Measurements from ENCODE around the gene RPRD2.
"Not testable (repeated sequence)": the region's sequence is repeated elsewhere in the genome, so short reads cannot be mapped to it uniquely, and the experiment has no call there.

RPRD2 gene

GRCh38 chr1:150366416-150367296, 2.7 kb downstream of the RPRD2 start:
- FAIRE-seq (no peak), DNase-seq (ENCODE audit: insufficient read length) (no peak)
- no peak for TF ChIP-seq POLR2AphosphoS5 (IDR thresholded peaks at IDR 0.05; ENCODE audit: low read depth, low read length)
- TF ChIP-seq TAF1 (IDR thresholded peaks at IDR 0.05; ENCODE audit: borderline replicate concordance, low read depth, low read length), result no peak
- TF ChIP-seq POLR2A (IDR thresholded peaks at IDR 0.05; ENCODE audit: low read depth, low read length), result no peak

- TF ChIP-seq POLR2AphosphoS5 (IDR thresholded peaks at IDR 0.05; ENCODE audit: low read depth, low read length), result no peak
- no peak for TF ChIP-seq POLR2A (IDR thresholded peaks at IDR 0.05; ENCODE audit: low read depth, low read length)
- no peak for TF ChIP-seq TAF1 (IDR thresholded peaks at IDR 0.05; ENCODE audit: borderline replicate concordance, low read depth, low read length)
- DNase-seq (ENCODE audit: insufficient read length) (no peak), FAIRE-seq (no peak)
Measured at GRCh38 chr1:150371110-150371509, 7.2 kb downstream of the RPRD2 start.

GRCh38 chr1:150372580-150372979, 8.6 kb downstream of the RPRD2 start:
- TF ChIP-seq POLR2A (IDR thresholded peaks at IDR 0.05; ENCODE audit: low read depth, low read length) (no peak), POLR2AphosphoS5 (IDR thresholded peaks at IDR 0.05; ENCODE audit: low read depth, low read length) (no peak), TAF1 (IDR thresholded peaks at IDR 0.05; ENCODE audit: borderline replicate concordance, low read depth, low read length) (no peak)
- DNase-seq (ENCODE audit: insufficient read length) (no peak), FAIRE-seq (no peak)

GRCh38 chr1:150376110-150376509, 12.2 kb downstream of the RPRD2 start:
- FAIRE-seq (no peak), DNase-seq (ENCODE audit: insufficient read length) (no peak)
- TF ChIP-seq POLR2A (IDR thresholded peaks at IDR 0.05; ENCODE audit: low read depth, low read length) (no peak), TAF1 (IDR thresholded peaks at IDR 0.05; ENCODE audit: borderline replicate concordance, low read depth, low read length) (no peak), POLR2AphosphoS5 (IDR thresholded peaks at IDR 0.05; ENCODE audit: low read depth, low read length) (no peak)

- TF ChIP-seq POLR2AphosphoS5 (IDR thresholded peaks at IDR 0.05; ENCODE audit: low read depth, low read length) (no peak), POLR2A (IDR thresholded peaks at IDR 0.05; ENCODE audit: low read depth, low read length) (no peak), TAF1 (IDR thresholded peaks at IDR 0.05; ENCODE audit: borderline replicate concordance, low read depth, low read length) (no peak)
- DNase-seq (ENCODE audit: insufficient read length) (no peak), FAIRE-seq (no peak)
Measured at GRCh38 chr1:150383631-150384324, 19.8 kb downstream of the RPRD2 start.

- TF ChIP-seq POLR2A (IDR thresholded peaks at IDR 0.05; ENCODE audit: low read depth, low read length) (no peak), POLR2AphosphoS5 (IDR thresholded peaks at IDR 0.05; ENCODE audit: low read depth, low read length) (no peak), TAF1 (IDR thresholded peaks at IDR 0.05; ENCODE audit: borderline replicate concordance, low read depth, low read length) (no peak)
- DNase-seq (ENCODE audit: insufficient read length), result no peak
- FAIRE-seq, result no peak
Measured at GRCh38 chr1:150385537-150386445, 21.8 kb downstream of the RPRD2 start.

- no peak for FAIRE-seq
- DNase-seq (ENCODE audit: insufficient read length), result no peak
- no peak for TF ChIP-seq TAF1 (IDR thresholded peaks at IDR 0.05; ENCODE audit: borderline replicate concordance, low read depth, low read length)
- no peak for TF ChIP-seq POLR2AphosphoS5 (IDR thresholded peaks at IDR 0.05; ENCODE audit: low read depth, low read length)
- TF ChIP-seq POLR2A (IDR thresholded peaks at IDR 0.05; ENCODE audit: low read depth, low read length), result no peak
Measured at GRCh38 chr1:150386592-150386991, 22.6 kb downstream of the RPRD2 start.

GRCh38 chr1:150387200-150387599, 23.3 kb downstream of the RPRD2 start:
- no peak for DNase-seq (ENCODE audit: insufficient read length)
- no peak for TF ChIP-seq POLR2AphosphoS5 (IDR thresholded peaks at IDR 0.05; ENCODE audit: low read depth, low read length)
- FAIRE-seq, result no peak

- FAIRE-seq (no peak), DNase-seq (ENCODE audit: insufficient read length) (no peak)
- TF ChIP-seq POLR2A (IDR thresholded peaks at IDR 0.05; ENCODE audit: low read depth, low read length), result no peak
- TF ChIP-seq POLR2AphosphoS5 (IDR thresholded peaks at IDR 0.05; ENCODE audit: low read depth, low read length), result no peak
- TF ChIP-seq TAF1 (IDR thresholded peaks at IDR 0.05; ENCODE audit: borderline replicate concordance, low read depth, low read length), result no peak
Measured at GRCh38 chr1:150388241-150388640, 24.3 kb downstream of the RPRD2 start.

GRCh38 chr1:150389650-150390049, 25.7 kb downstream of the RPRD2 start:
- DNase-seq (ENCODE audit: insufficient read length) (no peak), FAIRE-seq (no peak)

GRCh38 chr1:150392627-150393026, 28.7 kb downstream of the RPRD2 start:
- FAIRE-seq, result no peak
- TF ChIP-seq POLR2AphosphoS5 (IDR thresholded peaks at IDR 0.05; ENCODE audit: low read depth, low read length), result no peak
- no peak for TF ChIP-seq POLR2A (IDR thresholded peaks at IDR 0.05; ENCODE audit: low read depth, low read length)
- no peak for TF ChIP-seq TAF1 (IDR thresholded peaks at IDR 0.05; ENCODE audit: borderline replicate concordance, low read depth, low read length)
- DNase-seq (ENCODE audit: insufficient read length), result no peak

More at GRCh38 chr1:150389650-150390049, 25.7 kb downstream of the RPRD2 start:
- TF ChIP-seq TAF1 (IDR thresholded peaks at IDR 0.05; ENCODE audit: borderline replicate concordance, low read depth, low read length) (no peak), POLR2A (IDR thresholded peaks at IDR 0.05; ENCODE audit: low read depth, low read length) (no peak), POLR2AphosphoS5 (IDR thresholded peaks at IDR 0.05; ENCODE audit: low read depth, low read length) (no peak)

- not testable (repeated sequence) for FAIRE-seq; DNase-seq (ENCODE audit: insufficient read length)
Measured at GRCh38 chr1:150395115-150395514, 31.2 kb downstream of the RPRD2 start.
